Measurements from ENCODE around the gene NTNG2. TPM values are rescaled to one million over a fixed set of nuclear protein-coding genes. Genes with fewer than 3 reads are reported as not detected.

Gene NTNG2
- total and polyA plus RNA-seq, 2 donors (not counting 3 experiments of a cell fraction or from before 2014, with no cell fraction given): 0.08 to 0.88 TPM

DNA sequence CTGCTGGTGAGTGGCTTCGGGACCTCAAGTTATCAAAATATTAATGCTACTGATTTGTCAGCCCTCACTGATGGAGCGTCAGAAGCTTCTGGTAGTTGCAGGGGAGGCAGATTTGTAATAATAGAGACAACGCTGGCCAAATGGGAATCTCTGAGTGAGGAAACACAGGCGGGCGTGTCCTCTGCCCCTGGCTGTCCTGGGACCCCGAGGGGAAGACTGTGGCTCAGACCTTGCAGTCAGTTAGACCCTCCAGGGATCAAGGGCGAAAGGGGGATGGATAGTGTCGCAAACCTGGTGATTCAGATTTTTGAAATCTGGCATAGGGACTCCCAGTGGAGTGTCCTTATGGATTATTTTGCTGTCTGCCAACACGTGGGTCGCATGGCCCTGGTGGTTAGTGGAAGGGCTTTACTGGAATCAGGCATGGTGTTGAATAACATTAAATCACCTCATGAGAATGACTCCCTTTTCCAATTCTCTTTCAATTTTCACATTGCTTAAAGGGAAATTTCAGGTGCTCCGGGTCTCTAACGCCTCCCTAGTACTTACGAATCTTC, 35.1 kb upstream of the NTNG2 start:
- Histone ChIP-seq H3K4me2 (ENCODE audit: insufficient read depth, low read length) (no peak overlapping the region), H4K20me1 (replicated peaks; ENCODE audit: control insufficient read depth, extremely low read depth, insufficient read depth, low read length) (no peaks in the 10 kb centered on the region), H3K4me3 (replicated peaks in 1 of 3; ENCODE audit: insufficient read depth in 1 of 3, low read depth in 1 of 3, low read length in 3 of 3) (no peak overlapping the region), H2AFZ (ENCODE audit: low read depth, low read length) (no peak overlapping the region), H3K4me1 (ENCODE audit: control insufficient read depth, extremely low read depth, insufficient read depth, low read length) (peaks cover 9% of the 10 kb centered on the region), H3K27ac (ENCODE audit: insufficient read depth, low read depth, low read length) (no peak overlapping the region), H3K9me3 (replicated peaks; ENCODE audit: control insufficient read depth, insufficient read depth, low read length) (no peaks in the 10 kb centered on the region), H3K9ac (replicated peaks; ENCODE audit: extremely low read depth, insufficient read depth, low read length) (no peak overlapping the region), H3K9me1 (replicated peaks; ENCODE audit: control insufficient read depth, extremely low read depth, insufficient read depth, low read length) (no peaks in the 10 kb centered on the region), H3K27me3 (ENCODE audit: control insufficient read depth in 2 of 2, insufficient read depth in 2 of 2, low read length in 2 of 2) (peaks cover 23 to 27% of the 10 kb centered on the region in 2 experiments), H3K79me2 (ENCODE audit: control insufficient read depth, insufficient read depth, low read length) (no peaks in the 10 kb centered on the region), H3K36me3 (ENCODE audit: control insufficient read depth in 2 of 2, extremely low read depth in 1 of 2, insufficient read depth in 2 of 2, low read length in 2 of 2) (no peaks in the 10 kb centered on the region)
- CTCF ChIA-PET: interaction anchor here (0.6 to 2.0 kb wide), 5 partner anchors 8 to 517 kb away, joined by 3 to 6 read pairs (median 4); no protein-coding TSS in a partner anchor
- POLR2A ChIA-PET: no interaction called here
- FAIRE-seq (no peak), DNase-seq (ENCODE audit: low read depth, low spot score) (no peak)
- no TSS peak for BruUV-seq (replicated peaks)
- TF ChIP-seq EZH2 (IDR thresholded peaks at IDR 0.05; ENCODE audit: borderline replicate concordance, low read depth, low read length, severe bottlenecking) (no peak), POLR2AphosphoS5 (IDR thresholded peaks at IDR 0.05; ENCODE audit: insufficient read depth, low read depth, low read length) (no peak)
- TF ChIP-seq, protein P1, sequence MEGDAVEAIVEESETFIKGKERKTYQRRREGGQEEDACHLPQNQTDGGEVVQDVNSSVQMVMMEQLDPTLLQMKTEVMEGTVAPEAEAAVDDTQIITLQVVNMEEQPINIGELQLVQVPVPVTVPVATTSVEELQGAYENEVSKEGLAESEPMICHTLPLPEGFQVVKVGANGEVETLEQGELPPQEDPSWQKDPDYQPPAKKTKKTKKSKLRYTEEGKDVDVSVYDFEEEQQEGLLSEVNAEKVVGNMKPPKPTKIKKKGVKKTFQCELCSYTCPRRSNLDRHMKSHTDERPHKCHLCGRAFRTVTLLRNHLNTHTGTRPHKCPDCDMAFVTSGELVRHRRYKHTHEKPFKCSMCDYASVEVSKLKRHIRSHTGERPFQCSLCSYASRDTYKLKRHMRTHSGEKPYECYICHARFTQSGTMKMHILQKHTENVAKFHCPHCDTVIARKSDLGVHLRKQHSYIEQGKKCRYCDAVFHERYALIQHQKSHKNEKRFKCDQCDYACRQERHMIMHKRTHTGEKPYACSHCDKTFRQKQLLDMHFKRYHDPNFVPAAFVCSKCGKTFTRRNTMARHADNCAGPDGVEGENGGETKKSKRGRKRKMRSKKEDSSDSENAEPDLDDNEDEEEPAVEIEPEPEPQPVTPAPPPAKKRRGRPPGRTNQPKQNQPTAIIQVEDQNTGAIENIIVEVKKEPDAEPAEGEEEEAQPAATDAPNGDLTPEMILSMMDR (IDR thresholded peaks at IDR 0.05; ENCODE audit: extremely low read depth in 1 of 2, insufficient read depth in 1 of 2, low read depth in 1 of 2, low read length in 2 of 2): no peak
- dilution Hi-C loops (cut with MboI; ENCODE audit: extremely low pct_ligation_motif_present, low sequenced_read_pairs) (no loop called here), intact Hi-C loops (cut with micrococcal nuclease) (no loop called here)

DNA sequence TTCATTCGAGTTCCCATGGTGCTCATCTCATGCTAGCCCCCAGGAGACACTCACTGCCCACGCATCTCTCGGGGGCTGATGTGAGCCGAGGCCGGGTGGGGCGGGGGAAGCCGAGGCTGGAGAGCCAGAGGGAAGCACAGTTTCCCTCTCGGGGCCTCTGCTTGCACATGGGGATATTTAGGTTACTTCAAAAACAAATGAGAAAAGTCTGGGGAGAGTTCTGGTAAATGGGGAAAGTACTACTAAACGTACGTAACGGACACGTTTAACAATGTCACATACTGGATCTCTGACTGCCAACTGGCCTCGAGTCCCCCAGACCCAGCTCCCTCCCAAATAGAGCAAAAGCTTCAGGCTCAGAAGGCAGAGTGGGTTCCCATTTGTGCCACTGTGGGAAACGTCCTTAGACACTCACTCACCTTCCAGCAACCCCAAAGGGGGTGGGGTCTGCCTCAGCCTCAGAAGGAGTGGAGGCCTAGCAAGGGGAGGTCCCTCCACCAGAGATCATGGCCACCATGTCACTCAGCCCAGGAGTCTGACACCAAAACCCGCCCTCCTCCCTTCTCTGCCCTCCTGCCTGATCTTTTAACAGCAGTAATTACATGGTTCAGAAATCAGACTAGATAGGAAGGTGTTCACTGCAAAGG, 33.8 kb upstream of the NTNG2 start:
- H3K36me3 ChIP-seq (ENCODE audit: control insufficient read depth in 2 of 2, extremely low read depth in 1 of 2, insufficient read depth in 2 of 2, low read length in 2 of 2): no peaks in the 10 kb centered on the region
- FAIRE-seq: no peak
- H3K9me3 ChIP-seq (replicated peaks; ENCODE audit: control insufficient read depth, insufficient read depth, low read length): no peaks in the 10 kb centered on the region
- no peak overlapping the region for H3K27ac ChIP-seq (ENCODE audit: insufficient read depth, low read depth, low read length)
- peaks cover 9% of the 10 kb centered on the region for H3K4me1 ChIP-seq (ENCODE audit: control insufficient read depth, extremely low read depth, insufficient read depth, low read length)
- H3K9me1 ChIP-seq (replicated peaks; ENCODE audit: control insufficient read depth, extremely low read depth, insufficient read depth, low read length): no peaks in the 10 kb centered on the region
- DNase-seq (ENCODE audit: low read depth, low spot score): no peak
- dilution Hi-C loops (cut with MboI; ENCODE audit: extremely low pct_ligation_motif_present, low sequenced_read_pairs) (no loop called here), intact Hi-C loops (cut with micrococcal nuclease) (no loop called here)
- no peak overlapping the region for H3K4me3 ChIP-seq (replicated peaks in 1 of 3; ENCODE audit: insufficient read depth in 1 of 3, low read depth in 1 of 3, low read length in 3 of 3)
- TF ChIP-seq FOS (IDR thresholded peaks at IDR 0.05; ENCODE audit: borderline replicate concordance, insufficient read depth, low read length) (no peak), POLR2A (IDR thresholded peaks at IDR 0.05; ENCODE audit: low read depth, low read length) (no peak), JUN (IDR thresholded peaks at IDR 0.05; ENCODE audit: borderline replicate concordance, insufficient read depth, insufficient read length, low read depth) (no peak), MAX (IDR thresholded peaks at IDR 0.05; ENCODE audit: insufficient read depth, insufficient read length) (no peak), GATA2 (IDR thresholded peaks at IDR 0.05; ENCODE audit: insufficient read depth, insufficient read length, low read depth, low read length) (no peak), POLR2AphosphoS5 (IDR thresholded peaks at IDR 0.05; ENCODE audit: insufficient read depth, low read depth, low read length) (no peak), MYC (IDR thresholded peaks at IDR 0.05; ENCODE audit: low read depth, low read length) (no peak)
- TF ChIP-seq, protein P1 (IDR thresholded peaks at IDR 0.05; ENCODE audit: extremely low read depth in 1 of 2, insufficient read depth in 1 of 2, low read depth in 1 of 2, low read length in 2 of 2): no peak
- H3K9ac ChIP-seq (replicated peaks; ENCODE audit: extremely low read depth, insufficient read depth, low read length): no peak overlapping the region
- no peak overlapping the region for H3K4me2 ChIP-seq (ENCODE audit: insufficient read depth, low read length)
- CTCF ChIA-PET: no interaction called here
- H3K79me2 ChIP-seq (ENCODE audit: control insufficient read depth, insufficient read depth, low read length): no peaks in the 10 kb centered on the region
- no TSS peak for BruUV-seq (replicated peaks)
- H2AFZ ChIP-seq (ENCODE audit: low read depth, low read length): no peak overlapping the region
- no peaks in the 10 kb centered on the region for H4K20me1 ChIP-seq (replicated peaks; ENCODE audit: control insufficient read depth, extremely low read depth, insufficient read depth, low read length)
- POLR2A ChIA-PET: no interaction called here
- H3K27me3 ChIP-seq (ENCODE audit: control insufficient read depth in 2 of 2, insufficient read depth in 2 of 2, low read length in 2 of 2): peaks cover 20 to 29% of the 10 kb centered on the region in 2 experiments
